Activated CD4-positive, alpha-beta T cell treated with anti-CD3 and anti-CD28 coated beads, Interleukin-2, amount 10 ng/mL, durations not matched to agents 7 days and 5 days (primary cell): ENCODE measurements around the gene ZNF431. TPM values are rescaled to one million over a fixed set of nuclear protein-coding genes. Genes with fewer than 3 reads are reported as not detected.

ENCODE experiments used
- total RNA-seq, 2 experiments: library from RNA; stranded (reverse); gene quantifications; one replicate each; pipeline ENCODE4 v1.2.3, GENCODE V29; 2021

The ZNF431 gene
- total RNA-seq, 2 experiments from 2014 or later = 20.2 to 25.8 TPM

Other genes with a start within 250 kb of the ZNF431 start
- gene ZNF85, start 218.8 kb upstream of the ZNF431 start, total RNA-seq = 10 to 100 TPM; 20.6 to 24.2 TPM
- gene ZNF430, start 121.4 kb upstream of the ZNF431 start, total RNA-seq = 10 to 100 TPM; 24.6 to 26.2 TPM
- 10 to 100 TPM; 22.0 to 24.7 TPM for gene ZNF714, start 59.8 kb upstream of the ZNF431 start, total RNA-seq
- 10 to 100 TPM; 22.4 to 22.5 TPM for gene ZNF708, start 187.4 kb downstream of the ZNF431 start, total RNA-seq
- gene ZNF738, start 217.0 kb downstream of the ZNF431 start, total RNA-seq = 10 to 100 TPM; 15.5 TPM